ENCODE measurements around the gene TRIM7.

DNA sequence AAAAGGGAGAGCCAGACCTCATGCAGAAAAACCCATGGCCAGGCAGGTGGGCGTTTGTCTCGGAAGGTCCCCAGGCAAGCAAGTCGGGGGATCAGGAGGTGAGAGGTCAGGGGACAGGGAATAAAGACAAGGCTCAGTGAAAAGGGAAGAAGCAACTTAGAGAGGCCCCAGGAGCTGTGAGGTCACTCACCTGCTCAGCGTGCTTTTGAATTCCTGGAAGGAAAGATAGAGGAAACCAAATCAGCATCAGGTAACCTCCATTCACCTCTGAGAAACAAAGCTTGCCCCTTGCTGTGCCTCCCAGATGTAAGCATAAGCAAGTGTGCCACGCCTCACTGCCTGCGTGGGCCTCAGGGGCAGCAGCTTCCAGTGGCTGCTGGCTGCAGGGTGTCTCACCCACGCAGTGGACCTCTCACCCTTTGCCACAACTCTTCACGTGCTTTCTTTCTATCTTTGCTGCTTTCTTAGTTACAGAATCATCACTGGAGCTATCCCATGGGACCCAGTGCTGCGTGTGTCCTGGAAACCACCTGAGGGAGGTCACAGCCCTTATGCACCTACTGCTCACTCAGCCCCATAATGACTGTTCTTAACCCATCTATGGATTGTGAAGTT is 6.0 kb downstream of the TRIM7 start:
- TF ChIP-seq, protein P1, sequence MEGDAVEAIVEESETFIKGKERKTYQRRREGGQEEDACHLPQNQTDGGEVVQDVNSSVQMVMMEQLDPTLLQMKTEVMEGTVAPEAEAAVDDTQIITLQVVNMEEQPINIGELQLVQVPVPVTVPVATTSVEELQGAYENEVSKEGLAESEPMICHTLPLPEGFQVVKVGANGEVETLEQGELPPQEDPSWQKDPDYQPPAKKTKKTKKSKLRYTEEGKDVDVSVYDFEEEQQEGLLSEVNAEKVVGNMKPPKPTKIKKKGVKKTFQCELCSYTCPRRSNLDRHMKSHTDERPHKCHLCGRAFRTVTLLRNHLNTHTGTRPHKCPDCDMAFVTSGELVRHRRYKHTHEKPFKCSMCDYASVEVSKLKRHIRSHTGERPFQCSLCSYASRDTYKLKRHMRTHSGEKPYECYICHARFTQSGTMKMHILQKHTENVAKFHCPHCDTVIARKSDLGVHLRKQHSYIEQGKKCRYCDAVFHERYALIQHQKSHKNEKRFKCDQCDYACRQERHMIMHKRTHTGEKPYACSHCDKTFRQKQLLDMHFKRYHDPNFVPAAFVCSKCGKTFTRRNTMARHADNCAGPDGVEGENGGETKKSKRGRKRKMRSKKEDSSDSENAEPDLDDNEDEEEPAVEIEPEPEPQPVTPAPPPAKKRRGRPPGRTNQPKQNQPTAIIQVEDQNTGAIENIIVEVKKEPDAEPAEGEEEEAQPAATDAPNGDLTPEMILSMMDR (IDR thresholded peaks at IDR 0.05), result no peak
- no peak for TF ChIP-seq POLR2A (IDR thresholded peaks at IDR 0.05)

Measured in body of pancreas (tissue), 4 donors.